ENCODE results near the gene PAIP2.

The PAIP2 gene

DNA sequence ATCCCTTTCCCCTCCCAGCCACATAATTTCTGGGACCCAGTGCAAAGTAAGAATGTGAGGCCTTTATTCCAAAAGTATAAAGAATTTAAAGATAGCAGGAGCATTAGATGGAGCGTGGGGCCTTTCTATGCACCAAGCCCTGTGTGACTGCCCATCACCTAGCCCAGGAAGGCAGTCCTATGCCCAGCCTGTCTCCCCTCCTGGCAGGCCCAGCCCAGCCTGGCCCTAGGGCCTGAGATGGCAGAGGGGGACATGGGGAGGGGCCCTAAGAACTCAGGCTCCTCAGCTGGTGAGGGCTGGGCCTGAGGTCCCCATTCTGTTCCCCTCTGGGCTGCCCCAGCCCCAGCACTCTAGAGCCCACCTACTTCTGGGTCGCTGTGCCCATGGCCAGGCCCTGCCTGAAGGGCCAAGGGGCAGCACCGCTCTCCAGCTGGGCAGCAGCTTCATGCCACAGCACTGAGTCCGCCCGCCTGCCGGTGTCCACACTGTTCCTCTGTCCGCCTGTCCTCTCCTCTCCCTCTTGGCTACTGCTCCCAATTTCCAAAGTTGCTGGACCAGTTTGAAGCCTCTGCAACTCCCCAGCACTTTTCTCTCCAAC, 42.4 kb downstream of the PAIP2 start:
- no peak for TF ChIP-seq SIN3A (IDR thresholded peaks at IDR 0.05; ENCODE audit: borderline replicate concordance, insufficient read depth, low read length)
- no peak for TF ChIP-seq FOXP2 (optimal IDR thresholded peaks at IDR 0.05; ENCODE audit: borderline replicate concordance, extremely low read depth, extremely low read length, insufficient read depth)
- no peak for TF ChIP-seq TAF1 (IDR thresholded peaks at IDR 0.05; ENCODE audit: borderline replicate concordance, insufficient read depth, low read length)
- no peak for TF ChIP-seq POLR2AphosphoS5 (IDR thresholded peaks at IDR 0.05; ENCODE audit: low read depth, low read length)

- no peak for TF ChIP-seq REST (IDR thresholded peaks at IDR 0.05; ENCODE audit: insufficient read depth in 1 of 2, low read depth in 2 of 2, low read length in 2 of 2)
- TF ChIP-seq POLR2AphosphoS5 (IDR thresholded peaks at IDR 0.05; ENCODE audit: low read depth, low read length) = no peak
- no peak for TF ChIP-seq FOXP2 (optimal IDR thresholded peaks at IDR 0.05; ENCODE audit: borderline replicate concordance, extremely low read depth, extremely low read length, insufficient read depth)
- TF ChIP-seq TAF1 (IDR thresholded peaks at IDR 0.05; ENCODE audit: borderline replicate concordance, insufficient read depth, low read length) = no peak
- TF ChIP-seq SIN3A (IDR thresholded peaks at IDR 0.05; ENCODE audit: borderline replicate concordance, insufficient read depth, low read length) = no peak
Measured at GRCh38 chr5:139384591-139385051, 43.0 kb downstream of the PAIP2 start.

DNA sequence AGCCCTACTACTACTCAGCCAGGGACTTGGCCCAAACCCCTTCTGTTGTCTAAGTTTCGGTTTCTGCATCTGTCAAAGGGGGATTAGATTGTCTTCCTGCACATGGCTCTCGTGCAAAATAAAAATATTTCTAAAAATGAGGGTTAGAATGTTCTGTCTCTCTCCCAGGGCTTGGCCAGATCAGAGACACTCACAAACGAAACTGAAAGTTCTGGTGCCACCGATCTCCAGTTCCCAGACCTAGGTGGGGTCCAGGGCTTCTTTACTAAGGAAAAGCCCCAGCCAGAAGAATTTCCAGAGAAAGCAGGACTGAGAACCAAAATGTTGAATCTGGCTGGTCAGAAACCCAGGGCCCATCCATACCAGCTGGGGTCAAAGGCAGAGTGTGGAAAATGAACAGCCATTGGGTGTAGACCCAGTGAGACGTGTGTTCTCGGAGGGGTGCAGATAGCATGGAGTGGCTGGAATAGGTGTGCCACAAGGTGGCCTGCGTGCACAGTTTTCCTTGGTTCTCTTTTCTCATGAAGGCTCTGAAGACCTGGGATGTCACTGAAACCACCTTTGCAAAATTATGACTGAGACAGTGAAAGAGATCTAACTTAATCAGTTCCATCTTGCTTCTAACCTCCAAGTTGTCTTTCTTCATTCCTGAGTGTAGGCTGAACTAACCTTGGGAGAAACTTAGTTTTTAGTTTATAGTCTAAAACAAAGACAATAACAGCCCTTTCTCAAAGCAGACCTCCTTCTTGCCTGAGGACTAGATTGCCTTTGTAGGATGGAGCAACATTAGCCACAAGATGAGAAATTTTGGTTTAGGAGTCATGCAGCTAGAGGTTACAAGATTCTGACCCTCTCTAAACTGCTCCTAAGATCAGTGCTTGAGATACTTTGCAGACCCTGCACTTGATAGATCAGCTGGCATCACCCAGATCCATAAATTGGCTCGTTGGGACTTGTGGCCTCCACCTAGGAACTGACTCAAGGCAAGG, 43.7 kb downstream of the PAIP2 start:
- TF ChIP-seq SIN3A (IDR thresholded peaks at IDR 0.05; ENCODE audit: borderline replicate concordance, insufficient read depth, low read length) (no peak), POLR2AphosphoS5 (IDR thresholded peaks at IDR 0.05; ENCODE audit: low read depth, low read length) (no peak), FOXP2 (optimal IDR thresholded peaks at IDR 0.05; ENCODE audit: borderline replicate concordance, extremely low read depth, extremely low read length, insufficient read depth) (no peak), REST (IDR thresholded peaks at IDR 0.05; ENCODE audit: insufficient read depth in 1 of 2, low read depth in 2 of 2, low read length in 2 of 2) (no peak), TAF1 (IDR thresholded peaks at IDR 0.05; ENCODE audit: borderline replicate concordance, insufficient read depth, low read length) (no peak)

- no peak for TF ChIP-seq REST (IDR thresholded peaks at IDR 0.05; ENCODE audit: insufficient read depth in 1 of 2, low read depth in 2 of 2, low read length in 2 of 2)
- no peak for TF ChIP-seq TAF1 (IDR thresholded peaks at IDR 0.05; ENCODE audit: borderline replicate concordance, insufficient read depth, low read length)
- no peak for TF ChIP-seq FOXP2 (optimal IDR thresholded peaks at IDR 0.05; ENCODE audit: borderline replicate concordance, extremely low read depth, extremely low read length, insufficient read depth)
- no peak for TF ChIP-seq POLR2AphosphoS5 (IDR thresholded peaks at IDR 0.05; ENCODE audit: low read depth, low read length)
- no peak for TF ChIP-seq SIN3A (IDR thresholded peaks at IDR 0.05; ENCODE audit: borderline replicate concordance, insufficient read depth, low read length)
Measured at GRCh38 chr5:139386050-139386438, 44.4 kb downstream of the PAIP2 start.

DNA sequence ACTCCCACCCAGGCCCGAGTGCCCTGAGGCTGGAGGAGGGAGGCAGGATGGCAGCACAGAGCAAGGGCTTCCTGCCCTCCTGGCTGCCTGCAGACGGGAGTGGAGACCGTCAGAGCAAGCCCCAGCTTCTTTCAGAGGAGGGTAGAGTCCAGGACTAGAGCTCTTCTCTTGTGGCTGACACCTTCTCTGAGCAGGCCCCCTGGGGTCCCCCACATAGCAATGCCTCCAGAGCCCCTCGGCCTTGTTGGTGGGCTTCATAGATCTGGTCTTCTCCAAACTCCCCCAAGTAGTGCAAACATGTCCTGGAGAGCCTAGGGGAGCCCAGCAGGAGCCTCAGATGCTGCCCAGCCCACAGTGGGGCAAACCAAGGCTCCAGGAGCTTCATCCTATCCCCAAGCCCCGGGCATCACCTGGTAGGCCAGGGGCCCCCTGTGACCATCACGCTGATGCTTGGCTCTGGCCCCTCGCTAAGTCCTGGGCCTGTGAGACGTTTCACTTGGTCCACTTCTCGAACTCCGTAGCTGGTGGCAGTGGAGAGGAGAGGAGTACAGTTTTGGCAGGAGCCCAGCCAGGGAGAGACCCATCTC, 46.0 kb downstream of the PAIP2 start:
- TF ChIP-seq REST (IDR thresholded peaks at IDR 0.05; ENCODE audit: insufficient read depth in 1 of 2, low read depth in 2 of 2, low read length in 2 of 2) (no peak), POLR2AphosphoS5 (IDR thresholded peaks at IDR 0.05; ENCODE audit: low read depth, low read length) (no peak), TAF1 (IDR thresholded peaks at IDR 0.05; ENCODE audit: borderline replicate concordance, insufficient read depth, low read length) (no peak), SIN3A (IDR thresholded peaks at IDR 0.05; ENCODE audit: borderline replicate concordance, insufficient read depth, low read length) (no peak)
